KOPT-K1 (cell line): ENCODE data around the gene ZNF281.

ENCODE experiments used
- H3K27ac ChIP-seq: fragments of 200-600 bp; sonication (generic); 2 replicates; pipeline ENCODE4 v1.5.1; 2016; ENCODE audit warnings: antibody characterized with exemption, mild to moderate bottlenecking, low read depth, low read length; ENCODE audit not compliant: poor library complexity, severe bottlenecking
- H3K36me3 ChIP-seq: fragments of 200-600 bp; sonication (generic); 2 replicates; pipeline ENCODE4 v1.5.1; 2017; ENCODE audit warnings: antibody characterized with exemption, mild to moderate bottlenecking, low read length, moderate library complexity; ENCODE audit not compliant: insufficient read depth
- H3K9me3 ChIP-seq: fragments of 200-600 bp; sonication (generic); 2 replicates; pipeline ENCODE4 v1.5.1; 2017; ENCODE audit warnings: antibody characterized with exemption, low read length, mild to moderate bottlenecking; ENCODE audit not compliant: insufficient read depth, poor library complexity, severe bottlenecking

ZNF281 gene

DNA sequence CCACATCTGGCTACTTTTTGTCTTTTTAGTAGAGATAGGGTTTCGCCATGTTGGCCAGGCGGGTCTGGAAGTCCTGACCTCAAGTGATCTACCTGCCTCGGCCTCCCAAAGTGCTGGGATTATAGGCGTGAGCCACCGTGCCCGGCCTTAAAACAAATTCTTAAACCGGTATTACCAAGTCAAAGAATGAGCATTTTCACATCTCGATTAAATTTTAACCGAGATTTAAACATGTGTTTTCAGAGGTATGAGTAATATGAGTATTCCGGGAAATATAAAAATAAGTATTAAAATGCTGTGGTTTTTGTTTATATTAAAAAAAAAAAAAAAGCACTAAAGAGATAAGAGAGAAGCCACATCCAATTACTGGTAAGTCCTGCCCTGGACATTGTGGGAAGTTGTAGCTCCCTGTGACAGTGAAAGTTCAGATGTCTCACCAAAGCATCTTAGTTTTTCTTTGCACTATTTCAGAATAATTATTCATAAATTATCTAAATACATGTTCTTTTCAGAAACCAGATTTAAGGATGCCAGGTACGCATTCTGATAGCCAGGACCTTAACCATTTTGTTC is 24.9 kb downstream of the ZNF281 start:
- no peaks in the 10 kb centered on the region for H3K36me3 ChIP-seq
- H3K9me3 ChIP-seq: no peaks in the 10 kb centered on the region
- no peak overlapping the region for H3K27ac ChIP-seq

DNA sequence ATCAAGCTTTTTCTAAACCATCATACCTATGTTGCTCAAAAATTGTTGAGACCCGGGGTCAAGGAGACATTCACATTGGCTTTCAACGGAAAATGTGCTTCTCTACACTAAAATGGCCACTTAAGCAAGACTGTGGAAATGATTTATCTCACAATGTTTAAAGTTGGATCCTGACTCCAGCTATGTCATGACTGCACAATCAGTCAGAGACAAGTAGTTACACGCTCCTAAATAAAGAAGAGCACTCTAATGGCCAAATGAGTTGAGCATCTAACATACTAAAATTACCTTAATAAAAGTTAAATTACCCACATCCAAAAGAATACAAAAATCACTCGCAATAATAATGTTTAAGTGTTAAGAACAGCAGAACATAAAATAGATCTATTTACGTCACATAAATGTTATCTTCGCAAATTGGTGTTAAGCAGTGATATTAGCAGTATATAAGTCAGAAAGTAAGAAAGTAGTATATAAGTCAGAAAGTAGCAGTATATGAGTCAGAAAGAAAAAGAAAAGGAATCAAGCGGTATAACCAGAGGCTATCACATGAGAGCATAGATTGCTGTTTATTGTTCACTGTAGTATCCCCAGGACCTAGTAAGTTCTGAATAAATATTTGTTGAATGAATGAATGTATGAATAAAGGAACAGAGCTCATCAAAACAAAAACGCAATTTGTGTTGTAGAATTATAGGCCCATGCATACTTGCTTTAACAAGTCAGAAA is 28.4 kb downstream of the ZNF281 start:
- H3K27ac ChIP-seq: no peak overlapping the region

DNA sequence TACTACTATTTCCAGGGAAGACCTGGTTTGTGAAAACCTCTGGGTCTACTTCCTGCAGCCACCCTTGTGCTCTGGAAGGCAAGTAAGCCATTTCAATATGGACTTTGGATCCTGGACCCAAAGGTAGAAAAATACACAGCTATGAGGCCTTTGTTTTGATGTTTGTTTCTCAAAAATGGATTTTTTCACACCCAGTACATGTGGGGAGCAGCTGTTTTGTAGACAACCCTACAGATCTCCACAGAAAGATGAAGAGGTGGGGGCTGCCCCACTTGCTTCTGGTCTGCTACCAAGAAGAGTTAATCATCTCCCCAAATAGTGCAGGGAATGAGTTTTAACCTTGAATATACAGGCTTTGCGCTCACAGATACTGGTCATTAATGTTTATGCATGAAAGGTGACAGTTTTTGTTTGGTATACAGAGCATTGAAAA is 29.2 kb downstream of the ZNF281 start:
- Histone ChIP-seq H3K27ac (no peak overlapping the region), H3K36me3 (no peaks in the 10 kb centered on the region), H3K9me3 (no peaks in the 10 kb centered on the region)

More for the DNA sequence above, 28.4 kb downstream of the ZNF281 start:
- H3K9me3 ChIP-seq: no peaks in the 10 kb centered on the region
- no peaks in the 10 kb centered on the region for H3K36me3 ChIP-seq

DNA sequence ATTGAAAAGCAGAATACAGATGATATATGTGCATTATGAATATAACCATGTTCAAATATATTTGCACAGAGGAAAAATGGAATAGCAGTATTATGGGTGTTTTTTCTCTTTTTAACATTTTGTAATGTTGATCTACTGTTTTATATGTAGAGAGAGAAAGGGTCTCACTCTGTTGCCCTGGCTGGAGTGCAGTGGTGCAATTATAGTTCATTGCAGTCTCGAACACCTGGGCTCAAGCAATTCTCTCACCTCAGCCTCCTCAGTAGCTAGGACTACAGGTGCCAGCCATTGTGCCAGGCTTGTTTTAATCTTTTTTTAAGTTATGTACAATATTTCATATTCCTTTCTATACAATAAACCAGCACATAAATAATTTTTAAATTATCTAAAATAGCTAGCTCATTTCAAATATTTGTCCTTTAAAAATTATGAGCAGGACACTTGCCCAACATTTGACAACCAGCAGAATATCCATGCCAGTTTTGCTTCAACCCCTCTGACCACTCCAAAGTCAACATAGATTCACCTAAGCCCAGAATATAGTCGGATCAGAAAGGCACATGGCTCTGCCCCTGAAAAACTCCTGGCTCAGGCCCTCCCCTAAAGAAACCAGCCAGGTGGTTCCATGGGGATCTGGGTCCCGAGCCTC is 29.8 kb downstream of the ZNF281 start:
- no peak overlapping the region for H3K27ac ChIP-seq
- no peaks in the 10 kb centered on the region for H3K36me3 ChIP-seq
- no peaks in the 10 kb centered on the region for H3K9me3 ChIP-seq

DNA sequence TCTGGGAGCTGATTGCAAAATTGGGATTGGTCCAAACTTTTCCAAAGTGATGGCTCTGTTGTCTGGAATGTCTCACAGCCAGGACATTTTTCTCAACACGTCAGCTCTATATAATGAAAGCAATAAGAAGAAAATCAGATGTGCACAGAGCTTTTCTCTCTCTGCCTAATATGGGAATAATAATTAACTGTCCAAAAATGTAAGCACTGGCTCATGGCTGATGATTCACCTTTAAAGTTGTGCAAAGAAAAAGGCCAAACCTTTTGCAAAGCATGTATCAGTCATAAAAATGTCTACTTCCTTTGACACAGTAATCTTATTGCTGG is 30.4 kb downstream of the ZNF281 start:
- H3K27ac ChIP-seq: no peak overlapping the region
- no peaks in the 10 kb centered on the region for H3K36me3 ChIP-seq
- no peaks in the 10 kb centered on the region for H3K9me3 ChIP-seq

DNA sequence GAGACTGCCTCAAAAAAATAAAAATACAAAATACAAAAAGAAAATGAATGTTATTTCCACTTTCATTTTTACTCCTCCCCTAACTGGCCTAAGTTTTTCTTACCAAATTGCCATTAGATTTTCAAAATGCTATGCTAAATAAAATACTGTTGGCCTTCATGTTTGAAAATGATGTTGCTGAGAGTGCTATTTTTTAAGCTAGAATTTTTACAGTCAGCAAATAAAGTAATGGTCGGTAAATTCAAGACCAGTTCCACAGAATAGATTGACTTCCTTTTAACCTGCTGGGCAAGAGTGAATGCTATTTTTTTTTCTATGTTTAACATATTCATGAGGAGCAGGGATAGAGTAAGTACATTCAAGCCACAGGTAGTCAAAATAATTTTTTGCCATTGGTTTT is 31.7 kb downstream of the ZNF281 start:
- no peaks in the 10 kb centered on the region for H3K36me3 ChIP-seq
- H3K9me3 ChIP-seq: no peaks in the 10 kb centered on the region
- H3K27ac ChIP-seq: no peak overlapping the region

DNA sequence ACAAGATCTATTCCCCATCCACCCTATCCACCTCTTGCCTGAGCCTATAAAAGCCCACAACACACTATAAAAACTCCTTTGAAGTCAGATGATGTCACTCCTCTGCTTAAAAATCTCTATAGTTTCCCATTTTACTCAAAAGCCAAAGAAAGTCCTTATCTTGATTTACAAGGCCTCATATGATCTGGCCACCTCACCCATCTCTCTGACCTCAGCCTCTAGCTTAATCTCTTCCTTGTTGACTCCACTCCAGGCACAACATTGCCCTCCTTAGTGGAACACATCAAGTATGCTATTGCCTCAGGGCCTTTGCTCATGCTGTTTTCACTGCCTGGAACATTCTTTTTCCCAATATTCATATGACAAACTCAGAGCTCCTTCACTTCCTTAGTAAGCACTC is 33.3 kb downstream of the ZNF281 start:
- no peaks in the 10 kb centered on the region for H3K9me3 ChIP-seq
- no peaks in the 10 kb centered on the region for H3K36me3 ChIP-seq
- no peak overlapping the region for H3K27ac ChIP-seq

DNA sequence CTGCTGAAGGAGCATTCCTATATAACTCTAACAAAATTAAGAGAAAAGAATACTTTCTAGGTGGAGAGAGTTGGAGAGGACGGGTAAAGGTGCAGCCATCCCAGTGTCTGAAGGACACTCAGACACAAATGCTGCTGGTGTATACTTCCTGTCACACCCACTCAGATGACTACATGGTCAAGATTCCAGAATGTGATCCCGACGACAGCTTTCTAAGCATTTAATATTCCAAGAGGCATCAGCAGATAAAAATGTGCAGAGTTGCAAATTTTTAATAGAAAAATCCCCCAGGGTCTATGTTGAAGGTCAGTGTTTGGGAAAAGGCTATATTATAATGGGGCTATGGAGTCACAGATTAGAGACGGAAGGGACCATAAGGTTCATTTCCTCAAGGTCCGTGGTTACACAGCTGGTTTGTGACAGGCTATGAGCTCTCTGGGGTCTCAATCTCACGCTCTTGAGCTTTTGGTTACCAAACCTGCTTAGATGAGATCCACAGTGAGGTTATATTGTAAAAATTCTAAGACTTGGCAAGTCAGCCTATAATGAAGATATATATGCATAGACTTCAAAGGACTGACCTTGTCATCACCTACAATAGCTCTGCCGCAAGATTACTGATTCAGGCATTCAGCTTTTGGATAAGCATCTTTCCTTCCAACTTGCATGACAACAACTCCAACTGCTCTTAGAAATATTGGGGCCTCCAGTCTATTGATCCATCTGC is 35.1 kb downstream of the ZNF281 start:
- Histone ChIP-seq H3K9me3 (no peaks in the 10 kb centered on the region), H3K27ac (no peak overlapping the region), H3K36me3 (no peaks in the 10 kb centered on the region)

DNA sequence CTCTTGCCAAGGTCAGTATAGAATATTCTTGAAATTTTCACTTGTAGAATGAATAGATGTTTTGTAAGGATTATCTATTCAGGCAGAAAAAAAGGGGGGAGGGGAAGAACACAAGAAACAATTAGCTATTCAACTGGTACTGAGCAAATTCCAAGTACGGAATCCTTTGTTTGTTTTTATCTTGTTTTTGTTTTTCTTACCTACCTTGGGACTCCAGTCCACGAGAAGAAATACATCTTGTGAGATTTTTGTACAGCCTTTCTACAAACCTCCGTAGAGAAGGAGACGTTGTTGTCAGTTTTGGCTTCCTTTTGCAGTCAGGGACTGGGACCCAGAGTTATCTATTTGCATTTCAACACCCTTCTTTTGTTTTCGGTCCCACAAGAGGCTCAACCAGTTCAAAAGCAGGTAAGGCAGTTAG is 36.0 kb downstream of the ZNF281 start:
- H3K9me3 ChIP-seq: no peaks in the 10 kb centered on the region
- no peaks in the 10 kb centered on the region for H3K36me3 ChIP-seq
- H3K27ac ChIP-seq: no peak overlapping the region

- Histone ChIP-seq H3K27ac (no peak overlapping the region), H3K9me3 (no peaks in the 10 kb centered on the region), H3K36me3 (no peaks in the 10 kb centered on the region)
Observed at GRCh38 chr1:200372885-200373181, 37.0 kb downstream of the ZNF281 start.

GRCh38 chr1:200372095-200372884 is 37.5 kb downstream of the ZNF281 start:
- Histone ChIP-seq H3K27ac (no peak overlapping the region), H3K9me3 (no peaks in the 10 kb centered on the region), H3K36me3 (no peaks in the 10 kb centered on the region)

- no peak overlapping the region for H3K27ac ChIP-seq
- no peaks in the 10 kb centered on the region for H3K9me3 ChIP-seq
Observed at GRCh38 chr1:200369706-200370105, 40.1 kb downstream of the ZNF281 start.

DNA sequence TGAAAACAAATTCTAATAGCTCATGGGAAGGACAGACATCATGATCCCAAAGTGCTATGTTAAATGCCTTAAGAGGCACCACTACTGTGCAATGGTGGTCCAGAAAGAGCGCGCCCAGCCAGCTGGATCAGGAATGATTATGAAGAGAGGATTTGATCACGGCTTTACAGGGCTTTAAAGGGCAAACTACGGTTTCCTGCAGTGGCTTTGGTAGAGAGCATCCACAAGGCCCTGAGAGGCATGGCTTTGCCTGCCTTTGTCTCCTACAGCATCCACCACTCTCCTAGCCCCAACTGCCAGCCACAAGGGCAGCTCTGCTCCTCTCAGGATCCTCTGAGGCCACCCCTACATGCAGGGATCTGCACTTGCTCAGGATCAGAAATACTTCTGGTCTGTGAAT is 40.7 kb downstream of the ZNF281 start:
- Histone ChIP-seq H3K9me3 (no peaks in the 10 kb centered on the region), H3K36me3 (no peaks in the 10 kb centered on the region), H3K27ac (no peak overlapping the region)

More at GRCh38 chr1:200369706-200370105, 40.1 kb downstream of the ZNF281 start:
- no peaks in the 10 kb centered on the region for H3K36me3 ChIP-seq

- Histone ChIP-seq H3K36me3 (no peaks in the 10 kb centered on the region), H3K9me3 (no peaks in the 10 kb centered on the region), H3K27ac (no peak overlapping the region)
Observed at GRCh38 chr1:200368556-200368955, 41.3 kb downstream of the ZNF281 start.
